Measurements from ENCODE around the gene METTL25B. TPM values are rescaled to one million over a fixed set of nuclear protein-coding genes. Genes with fewer than 3 reads are reported as not detected.

The METTL25B gene
- total and polyA plus RNA-seq, 2 of the 13 experiments (the other 11 are each of a cell fraction or from before 2014, with no cell fraction given) = 11.9 to 24.0 TPM

DNA sequence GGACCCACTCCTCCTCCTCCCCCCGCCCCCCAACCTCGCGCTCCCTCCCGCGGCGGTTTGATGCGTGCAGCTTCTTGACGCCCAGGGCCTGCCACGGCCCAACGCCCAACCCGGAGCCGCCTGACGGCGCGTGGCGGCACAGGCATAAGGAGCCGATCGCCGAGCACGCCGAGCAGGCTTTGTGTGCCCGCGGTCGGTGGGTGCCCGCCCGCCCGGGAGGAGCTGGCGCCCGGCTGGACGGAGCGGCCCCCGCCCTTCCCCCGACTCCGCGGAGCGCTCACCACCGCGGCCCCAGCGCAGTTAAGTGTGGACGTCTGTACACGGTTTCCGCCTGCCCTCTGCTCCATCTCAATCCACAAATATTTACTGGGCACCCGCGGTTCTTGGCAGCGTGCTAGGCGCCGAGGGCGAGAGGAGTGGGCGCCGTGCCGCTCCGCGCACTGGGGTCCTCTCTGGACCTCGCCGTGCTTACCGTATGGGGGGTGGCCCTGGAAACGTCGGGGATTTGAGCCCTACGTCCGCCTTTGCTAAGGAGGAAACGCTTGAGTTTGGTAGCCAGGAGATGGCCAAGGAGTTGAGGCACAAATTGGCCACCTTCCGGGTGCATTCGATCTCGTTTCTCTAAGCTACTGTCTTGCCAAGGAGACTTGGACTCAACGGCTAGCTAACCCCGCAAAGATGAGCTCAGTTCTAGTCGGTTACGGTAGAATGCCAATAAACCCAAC, 23.6 kb downstream of the METTL25B start (continued):
- TF ChIP-seq SNRNP70 (IDR thresholded peaks at IDR 0.05; ENCODE audit: low read depth, low read length) (no peak), SMAD9 (CRISPR knock-in tag; IDR thresholded peaks at IDR 0.05) (no peak), ZNF761 (CRISPR knock-in tag; conservative IDR thresholded peaks at IDR 0.05) (no peak), ZNF652 (CRISPR knock-in tag; IDR thresholded peaks at IDR 0.05; ENCODE audit: borderline replicate concordance, low read depth) (no peak), ZMYM2 (CRISPR knock-in tag; IDR thresholded peaks at IDR 0.05) (no peak), TOE1 (CRISPR knock-in tag; IDR thresholded peaks at IDR 0.05) (no peak), ZNF10 (CRISPR knock-in tag; IDR thresholded peaks at IDR 0.05; ENCODE audit: borderline replicate concordance, low read depth) (no peak), ZNF446 (CRISPR knock-in tag; IDR thresholded peaks at IDR 0.05) (0 out of 2 replicates have a peak, but pooled peaks have one; percentile 24), ZNF672 (CRISPR knock-in tag; IDR thresholded peaks at IDR 0.05) (0 out of 2 replicates have a peak, but pooled peaks have one; percentile 45), AKAP8 (CRISPR knock-in tag; IDR thresholded peaks at IDR 0.05) (0 out of 2 replicates have a peak, but pooled peaks have one; percentile 44), MAFF (IDR thresholded peaks at IDR 0.05; ENCODE audit: low read depth, low read length) (no peak; the same call in 1 of the 2 replicates), ZNF121 (CRISPR knock-in tag; IDR thresholded peaks at IDR 0.05) (no peak), ATF7-NPFF (CRISPR knock-in tag; IDR thresholded peaks at IDR 0.05; ENCODE audit: low read depth) (peak; percentile 53; the same call in 1 of the 2 replicates), ZBTB1 (CRISPR knock-in tag; IDR thresholded peaks at IDR 0.05; ENCODE audit: borderline replicate concordance) (no peak), REPIN1 (CRISPR knock-in tag; IDR thresholded peaks at IDR 0.05; ENCODE audit: borderline replicate concordance, low read depth) (peak; percentile 47; the same call in 1 of the 2 replicates), ZNF883 (CRISPR knock-in tag; IDR thresholded peaks at IDR 0.05; ENCODE audit: not compliant biosample characterization) (peak; percentile 40), FOXK2 (IDR thresholded peaks at IDR 0.05) (no peak), ZNF746 (CRISPR knock-in tag; IDR thresholded peaks at IDR 0.05) (peak; percentile 95), BRD4 (CRISPR knock-in tag; IDR thresholded peaks at IDR 0.05) (peak; percentile 60; the same call in 1 of the 2 replicates), TSC22D2 (CRISPR knock-in tag; IDR thresholded peaks at IDR 0.05; ENCODE audit: borderline replicate concordance) (no peak; the same call in 1 of the 2 replicates), HNF4G (IDR thresholded peaks at IDR 0.05; ENCODE audit: borderline replicate concordance, low read depth, low read length) (no peak), HNF4G (CRISPR knock-in tag; IDR thresholded peaks at IDR 0.05; ENCODE audit: borderline replicate concordance, low read depth) (peak; percentile 66), ZFX (CRISPR knock-in tag; IDR thresholded peaks at IDR 0.05; ENCODE audit: low read depth) (peak; percentile 86)
- TF ChIP-seq, protein P1, sequence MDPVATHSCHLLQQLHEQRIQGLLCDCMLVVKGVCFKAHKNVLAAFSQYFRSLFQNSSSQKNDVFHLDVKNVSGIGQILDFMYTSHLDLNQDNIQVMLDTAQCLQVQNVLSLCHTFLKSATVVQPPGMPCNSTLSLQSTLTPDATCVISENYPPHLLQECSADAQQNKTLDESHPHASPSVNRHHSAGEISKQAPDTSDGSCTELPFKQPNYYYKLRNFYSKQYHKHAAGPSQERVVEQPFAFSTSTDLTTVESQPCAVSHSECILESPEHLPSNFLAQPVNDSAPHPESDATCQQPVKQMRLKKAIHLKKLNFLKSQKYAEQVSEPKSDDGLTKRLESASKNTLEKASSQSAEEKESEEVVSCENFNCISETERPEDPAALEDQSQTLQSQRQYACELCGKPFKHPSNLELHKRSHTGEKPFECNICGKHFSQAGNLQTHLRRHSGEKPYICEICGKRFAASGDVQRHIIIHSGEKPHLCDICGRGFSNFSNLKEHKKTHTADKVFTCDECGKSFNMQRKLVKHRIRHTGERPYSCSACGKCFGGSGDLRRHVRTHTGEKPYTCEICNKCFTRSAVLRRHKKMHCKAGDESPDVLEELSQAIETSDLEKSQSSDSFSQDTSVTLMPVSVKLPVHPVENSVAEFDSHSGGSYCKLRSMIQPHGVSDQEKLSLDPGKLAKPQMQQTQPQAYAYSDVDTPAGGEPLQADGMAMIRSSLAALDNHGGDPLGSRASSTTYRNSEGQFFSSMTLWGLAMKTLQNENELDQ (CRISPR knock-in tag; IDR thresholded peaks at IDR 0.05; ENCODE audit: borderline replicate concordance) = no peak
- TF ChIP-seq, protein P2, sequence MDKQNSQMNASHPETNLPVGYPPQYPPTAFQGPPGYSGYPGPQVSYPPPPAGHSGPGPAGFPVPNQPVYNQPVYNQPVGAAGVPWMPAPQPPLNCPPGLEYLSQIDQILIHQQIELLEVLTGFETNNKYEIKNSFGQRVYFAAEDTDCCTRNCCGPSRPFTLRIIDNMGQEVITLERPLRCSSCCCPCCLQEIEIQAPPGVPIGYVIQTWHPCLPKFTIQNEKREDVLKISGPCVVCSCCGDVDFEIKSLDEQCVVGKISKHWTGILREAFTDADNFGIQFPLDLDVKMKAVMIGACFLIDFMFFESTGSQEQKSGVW (CRISPR knock-in tag; IDR thresholded peaks at IDR 0.05; ENCODE audit: borderline replicate concordance) = no peak
- TF ChIP-seq, protein P3, sequence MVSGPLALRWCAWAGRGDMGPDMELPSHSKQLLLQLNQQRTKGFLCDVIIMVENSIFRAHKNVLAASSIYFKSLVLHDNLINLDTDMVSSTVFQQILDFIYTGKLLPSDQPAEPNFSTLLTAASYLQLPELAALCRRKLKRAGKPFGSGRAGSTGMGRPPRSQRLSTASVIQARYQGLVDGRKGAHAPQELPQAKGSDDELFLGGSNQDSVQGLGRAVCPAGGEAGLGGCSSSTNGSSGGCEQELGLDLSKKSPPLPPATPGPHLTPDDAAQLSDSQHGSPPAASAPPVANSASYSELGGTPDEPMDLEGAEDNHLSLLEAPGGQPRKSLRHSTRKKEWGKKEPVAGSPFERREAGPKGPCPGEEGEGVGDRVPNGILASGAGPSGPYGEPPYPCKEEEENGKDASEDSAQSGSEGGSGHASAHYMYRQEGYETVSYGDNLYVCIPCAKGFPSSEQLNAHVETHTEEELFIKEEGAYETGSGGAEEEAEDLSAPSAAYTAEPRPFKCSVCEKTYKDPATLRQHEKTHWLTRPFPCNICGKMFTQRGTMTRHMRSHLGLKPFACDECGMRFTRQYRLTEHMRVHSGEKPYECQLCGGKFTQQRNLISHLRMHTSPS (CRISPR knock-in tag; IDR thresholded peaks at IDR 0.05; ENCODE audit: low read depth) = peak; percentile 86; the same call in 1 of the 2 replicates

All from HepG2 (cell line).